Hepatocyte (in vitro differentiated cells): ENCODE measurements around the gene DUSP15.

Source experiments
- CTCF ChIP-seq: fragments of 200-600 bp; sonication (generic); IDR thresholded peaks from 2 replicates; pipeline ENCODE4 v1.5.1; 2016; ENCODE audit warnings: antibody characterized with exemption, mild to moderate bottlenecking; ENCODE audit not compliant: poor library complexity
- EZH2 ChIP-seq: fragments of 200-600 bp; sonication (generic); IDR thresholded peaks from 2 replicates; pipeline ENCODE4 v1.6.1; 2016; ENCODE audit warnings: antibody characterized with exemption, mild to moderate bottlenecking, borderline replicate concordance
- EZH2phosphoT487 ChIP-seq: fragments of 200-600 bp; sonication (generic); IDR thresholded peaks from one replicate; pipeline ENCODE4 v1.6.1; 2018; ENCODE audit warnings: antibody characterized with exemption, mild to moderate bottlenecking, low read depth, moderate library complexity; ENCODE audit not compliant: unreplicated experiment, severe bottlenecking

GRCh38 chr20:31909253-31910070, 39.1 kb upstream of the DUSP15 start:
- TF ChIP-seq EZH2 (no peak), CTCF (no peak), EZH2phosphoT487 (no peak)
